HG03066 (cell line): ENCODE data around the gene NRG2.

Source experiments
- ATAC-seq: cut with Tn5 transposase; IDR thresholded peaks from one replicate; pipeline ENCODE4 v1.9.1; 2021; ENCODE audit warnings: low read depth; ENCODE audit not compliant: unreplicated experiment

NRG2 gene

DNA sequence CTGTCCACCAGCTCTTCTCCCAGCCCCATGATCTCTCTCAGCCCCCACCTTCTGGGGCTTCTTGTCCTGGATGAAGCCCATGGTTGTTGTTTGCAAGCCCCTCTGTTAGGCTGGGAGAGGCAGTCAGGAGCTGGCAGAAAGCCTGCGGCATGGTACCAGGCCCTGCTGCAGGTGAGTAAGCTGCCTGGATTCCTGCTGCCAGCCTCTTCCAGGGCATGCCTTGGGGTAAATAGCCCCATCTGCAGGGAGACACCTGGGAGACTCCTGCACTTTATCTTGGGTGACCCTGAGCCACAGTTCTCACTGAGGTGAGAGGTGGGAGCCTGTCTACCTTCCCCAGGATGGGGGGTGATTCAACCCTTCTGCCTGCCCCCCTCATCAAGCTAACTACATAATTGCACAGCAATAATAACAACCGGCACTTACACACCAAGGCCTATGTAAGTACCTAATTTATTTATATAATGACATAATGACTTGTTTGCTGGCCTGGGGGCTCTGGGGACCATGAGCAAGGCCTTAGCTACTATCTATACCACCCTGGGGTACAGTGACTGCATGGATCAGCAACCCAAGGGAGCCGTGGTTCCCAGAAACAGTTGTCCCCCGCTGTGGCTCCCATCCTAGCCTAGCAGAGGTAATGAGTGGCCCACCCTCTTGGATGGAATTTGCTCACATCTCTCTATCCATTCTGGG lies 131.5 kb downstream of the NRG2 start:
- no peak for ATAC-seq

DNA sequence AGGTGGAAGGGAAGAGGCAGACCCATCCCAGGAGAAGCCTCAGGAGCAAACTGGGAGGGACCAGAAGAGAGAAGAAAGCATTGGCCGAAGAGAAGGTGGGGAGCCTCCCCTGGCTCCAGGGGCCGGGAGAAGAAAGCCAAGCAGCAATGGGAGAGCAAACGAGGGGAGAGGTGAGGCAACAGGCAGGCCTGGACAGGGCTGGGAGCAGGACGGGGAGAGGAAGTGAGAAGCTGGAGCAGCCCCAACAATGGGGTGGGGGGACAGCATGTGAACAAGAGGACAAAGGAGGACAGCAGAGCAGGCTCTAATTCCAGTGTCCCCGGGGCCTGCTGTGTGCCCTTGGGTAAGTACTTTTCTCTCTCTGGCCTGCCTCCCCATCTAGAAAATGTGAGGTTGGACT lies 132.2 kb downstream of the NRG2 start:
- ATAC-seq, result no peak

DNA sequence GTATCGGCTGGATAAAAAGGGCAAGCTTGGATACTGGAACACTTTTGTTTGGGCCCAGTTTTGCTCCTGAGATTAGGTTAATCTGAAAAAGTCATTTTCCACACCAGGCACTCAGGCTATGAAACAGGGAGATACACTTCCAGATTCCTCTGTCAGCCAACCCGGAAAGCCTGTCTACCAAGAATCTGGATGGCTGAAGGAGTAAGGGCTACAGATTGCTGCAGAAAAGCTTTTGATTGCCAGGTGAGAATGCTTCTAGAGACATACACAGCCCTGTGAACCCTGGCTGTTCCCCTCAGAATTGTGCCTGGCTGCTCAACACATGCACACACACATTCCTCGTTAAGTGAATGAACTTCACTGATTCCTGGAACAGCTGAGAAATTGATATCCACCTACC lies 133.1 kb downstream of the NRG2 start:
- no peak for ATAC-seq

DNA sequence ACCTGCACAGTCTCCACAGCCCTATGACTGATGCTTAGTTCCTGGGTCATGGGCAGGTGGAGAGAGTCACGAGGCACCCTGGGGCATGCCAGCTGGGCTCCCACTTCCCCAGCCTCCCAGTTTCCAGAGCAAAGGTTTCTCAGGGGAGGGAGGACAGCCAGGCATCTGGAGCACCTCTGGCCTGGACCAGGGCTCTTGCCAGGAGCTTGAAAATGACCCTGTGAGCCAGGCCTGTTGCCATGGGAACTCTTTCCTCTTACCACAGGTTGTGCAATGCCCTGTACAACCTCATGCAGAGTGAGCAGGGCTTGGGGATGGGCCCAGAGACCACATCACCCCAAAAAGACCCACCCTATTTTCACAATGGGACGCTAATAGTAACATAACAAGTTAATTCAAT lies 134.3 kb downstream of the NRG2 start:
- no peak for ATAC-seq

DNA sequence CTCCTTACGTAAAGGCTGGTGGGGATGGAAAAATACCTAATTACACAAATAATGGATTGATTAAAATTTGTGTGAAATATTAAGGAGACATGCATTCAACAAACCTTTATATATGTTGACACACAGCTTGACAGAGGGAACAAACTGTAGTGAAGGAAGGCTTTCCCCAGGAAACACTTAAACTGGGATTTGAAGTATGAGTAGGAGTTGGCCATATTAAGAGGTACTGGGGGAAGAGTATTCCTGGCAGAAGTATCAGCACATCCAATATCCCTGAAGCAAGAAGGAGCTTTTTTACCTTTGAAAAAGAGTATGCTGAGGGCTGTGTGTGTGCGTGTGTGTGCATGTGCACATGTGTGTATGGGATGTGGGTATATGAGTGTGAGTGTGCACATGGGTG lies 136.4 kb downstream of the NRG2 start:
- no peak for ATAC-seq

DNA sequence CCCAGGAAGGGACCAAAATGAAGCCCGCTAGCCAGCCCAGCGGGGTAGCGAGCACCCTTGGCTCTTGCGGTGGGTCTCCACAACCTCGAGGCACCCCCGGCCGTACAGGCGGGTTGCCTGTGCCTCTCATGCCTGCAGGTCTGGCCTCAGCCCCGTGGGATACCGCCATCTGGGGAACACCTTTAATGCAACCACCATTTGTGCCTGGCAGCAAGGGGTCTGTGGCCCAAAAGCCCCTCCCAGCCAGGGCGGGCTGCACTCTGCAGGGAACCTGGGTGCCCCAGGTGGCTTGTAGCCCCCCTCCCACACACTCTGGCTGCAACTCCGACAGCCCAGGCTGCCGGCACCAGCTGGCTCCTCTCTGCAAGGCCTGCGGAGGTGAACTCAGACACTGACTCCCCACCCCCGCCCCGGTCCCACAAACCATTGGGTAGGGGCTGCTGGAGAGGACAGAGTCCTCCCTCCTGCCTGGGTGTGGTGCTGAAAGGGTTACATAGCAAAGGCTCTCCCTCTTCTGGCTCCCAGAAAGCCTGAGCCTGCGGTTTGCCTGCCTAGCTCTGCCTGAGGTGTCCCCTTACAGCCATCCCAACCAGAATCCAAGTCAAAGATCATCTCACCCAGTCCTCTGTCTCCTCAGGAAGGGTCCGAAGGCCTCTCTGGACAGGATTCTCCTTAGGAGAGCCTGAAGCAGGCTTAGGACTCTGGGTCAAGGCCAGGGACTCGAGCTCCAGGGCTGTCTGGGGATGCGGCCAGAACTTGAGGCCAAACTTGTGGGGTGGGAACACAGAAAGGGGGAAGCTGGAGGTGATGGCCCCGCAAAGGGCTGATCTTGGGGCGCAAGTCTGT lies 138.1 kb downstream of the NRG2 start:
- ATAC-seq, result no peak

DNA sequence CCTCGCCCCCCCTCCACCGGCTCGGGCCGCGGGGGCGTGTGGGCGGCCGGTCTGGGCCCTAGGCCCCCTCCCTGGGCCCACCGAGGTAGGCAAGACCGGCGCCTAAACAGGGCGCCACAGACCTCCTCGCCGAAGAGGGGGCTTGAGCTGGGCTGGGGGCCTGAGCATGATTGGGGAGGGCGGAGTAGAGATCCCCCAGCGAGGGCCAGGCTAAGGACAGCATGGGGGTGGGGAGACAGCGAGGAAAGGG lies 138.6 kb downstream of the NRG2 start:
- no peak for ATAC-seq

DNA sequence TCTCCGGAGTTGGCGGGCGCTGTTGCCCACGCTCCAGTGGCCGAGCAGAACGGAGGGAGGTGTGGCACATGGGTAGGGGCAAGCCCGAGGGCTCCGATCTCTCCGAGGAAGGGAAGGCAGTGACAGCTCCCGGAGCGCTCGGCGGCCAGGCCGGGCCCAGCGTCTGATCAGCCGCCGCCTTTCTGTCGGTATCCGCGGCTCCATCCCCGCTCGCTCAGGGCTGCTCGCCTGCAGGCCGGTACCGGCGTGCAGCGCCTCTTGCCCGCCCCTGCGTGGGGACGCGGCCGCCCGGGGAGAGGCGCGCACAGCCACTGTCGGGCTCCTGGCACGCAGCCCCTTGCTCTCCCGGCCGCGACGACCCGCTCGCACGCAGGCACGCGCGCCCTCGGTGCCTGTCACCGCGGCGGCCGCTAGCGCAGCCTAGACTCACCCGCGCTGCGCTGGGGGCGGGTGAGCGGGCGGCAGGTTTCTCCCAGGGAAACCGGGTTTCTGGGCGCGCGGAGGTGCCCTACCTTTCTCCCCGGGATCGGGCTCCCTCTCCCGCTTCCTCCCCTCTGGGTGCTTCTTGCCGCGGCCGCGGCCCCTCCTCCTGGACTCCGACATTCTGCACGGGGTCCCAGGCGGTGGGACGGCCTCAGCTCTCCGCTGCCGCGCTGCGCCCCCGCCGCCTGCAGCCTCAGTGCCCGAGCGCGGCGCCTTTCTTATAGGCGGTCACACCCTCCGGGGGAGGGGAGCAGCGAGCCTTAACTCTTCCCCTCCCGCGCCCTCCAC lies 139.1 kb downstream of the NRG2 start:
- no peak for ATAC-seq

DNA sequence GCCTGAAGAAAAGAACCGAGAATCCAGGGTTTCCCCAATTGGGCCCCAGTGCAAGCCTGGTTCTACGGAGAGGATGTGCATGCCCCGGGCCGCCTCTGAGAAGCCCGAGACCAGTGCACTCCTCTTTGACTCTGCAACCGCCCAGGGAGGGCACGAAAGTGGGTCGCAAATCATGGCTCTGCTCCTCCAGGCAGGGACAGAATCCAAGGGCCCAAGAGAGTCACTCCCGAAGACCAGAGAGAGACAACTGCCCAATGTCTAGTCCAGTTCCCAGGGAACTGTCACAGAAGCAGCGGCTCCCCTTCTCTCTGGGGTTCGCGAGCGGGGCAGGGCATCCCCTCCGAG lies 139.7 kb downstream of the NRG2 start:
- no peak for ATAC-seq

DNA sequence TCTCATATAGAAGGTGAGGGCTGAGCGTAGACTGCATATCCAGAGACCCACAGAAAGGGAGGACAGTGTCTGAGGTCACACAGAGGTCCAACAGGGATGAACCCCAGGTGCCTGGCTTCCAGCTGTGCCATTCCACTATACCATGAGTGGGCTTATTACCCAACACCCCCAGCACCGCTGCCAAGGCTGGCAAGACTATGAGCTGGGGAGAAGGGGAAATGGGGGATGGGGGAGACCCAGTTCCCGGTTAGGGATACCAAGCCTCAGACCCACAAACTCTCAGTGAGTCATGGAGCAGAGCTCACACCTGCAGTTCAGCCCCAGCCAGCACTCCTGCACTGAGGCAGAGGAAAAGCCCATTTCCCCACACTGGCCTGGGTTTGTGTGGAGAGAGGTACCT lies 141.1 kb downstream of the NRG2 start:
- no peak for ATAC-seq

DNA sequence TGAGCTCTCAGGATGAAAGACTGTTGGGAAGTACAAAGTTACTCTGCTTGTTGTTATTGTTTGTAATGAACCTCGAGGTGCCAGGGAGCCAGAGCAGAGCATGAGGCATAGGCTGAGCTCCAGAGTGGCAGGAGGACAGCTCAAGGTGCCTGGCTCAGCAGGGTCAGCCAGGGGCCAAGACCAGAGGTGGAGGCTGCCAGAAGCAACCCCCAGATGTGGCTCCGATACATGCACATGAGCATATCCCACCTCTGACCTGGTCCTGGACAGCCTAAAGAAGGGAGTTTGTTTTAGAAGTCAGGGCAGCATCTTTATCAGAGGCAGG lies 141.9 kb downstream of the NRG2 start:
- ATAC-seq, result no peak

DNA sequence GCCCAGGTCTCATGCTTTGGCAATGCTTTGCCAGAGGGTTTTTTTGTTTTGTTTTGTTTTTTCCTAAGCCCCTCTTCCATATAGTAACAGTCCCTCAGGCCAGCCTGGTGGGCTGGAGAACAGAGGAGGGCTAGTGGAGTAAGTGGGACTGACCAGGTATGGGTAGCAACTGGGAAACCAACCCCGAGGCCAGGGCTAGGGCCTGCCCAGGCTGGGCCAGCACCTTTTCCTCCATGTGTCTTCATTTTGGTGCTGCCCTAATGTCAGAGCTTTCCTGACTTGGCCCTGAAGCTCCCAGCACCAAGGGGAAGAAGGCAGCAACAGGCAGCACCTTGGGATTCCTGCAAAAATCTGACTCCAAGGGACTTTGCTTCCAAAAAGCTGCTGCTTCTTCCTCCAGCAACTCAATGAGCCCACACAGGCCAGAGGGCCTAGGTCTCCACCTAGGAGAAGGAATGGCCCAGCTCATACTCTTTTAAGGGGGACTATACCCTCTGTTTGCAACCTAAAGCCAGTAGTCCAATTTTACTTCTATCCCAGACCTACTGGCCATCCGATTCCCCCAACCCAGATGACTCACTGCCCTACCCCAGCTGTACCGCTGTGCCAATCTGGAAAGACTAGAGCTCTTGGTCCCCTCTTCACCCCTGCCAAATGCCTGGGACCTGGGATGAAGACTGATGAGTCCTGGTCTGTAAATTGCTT lies 142.4 kb downstream of the NRG2 start:
- no peak for ATAC-seq

DNA sequence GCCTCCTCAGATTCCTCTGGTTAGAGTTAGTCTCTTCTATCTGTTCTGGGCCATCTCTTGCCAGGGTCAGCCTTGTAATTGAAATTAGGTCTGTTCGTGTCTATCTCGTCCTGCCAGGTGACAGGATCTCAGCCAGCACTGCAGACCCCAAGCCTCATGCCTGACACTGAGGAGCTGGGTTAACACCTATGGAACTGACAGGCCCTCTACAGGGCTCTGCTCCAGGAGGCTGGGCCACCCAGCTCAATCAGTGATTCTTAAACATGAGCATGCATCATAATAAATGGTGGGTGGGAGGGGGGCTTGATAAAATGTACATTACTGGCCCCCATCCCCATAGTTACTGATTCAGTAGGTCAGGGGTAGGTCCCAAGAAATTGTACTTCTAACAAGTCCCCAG lies 144.1 kb downstream of the NRG2 start:
- ATAC-seq, result no peak

DNA sequence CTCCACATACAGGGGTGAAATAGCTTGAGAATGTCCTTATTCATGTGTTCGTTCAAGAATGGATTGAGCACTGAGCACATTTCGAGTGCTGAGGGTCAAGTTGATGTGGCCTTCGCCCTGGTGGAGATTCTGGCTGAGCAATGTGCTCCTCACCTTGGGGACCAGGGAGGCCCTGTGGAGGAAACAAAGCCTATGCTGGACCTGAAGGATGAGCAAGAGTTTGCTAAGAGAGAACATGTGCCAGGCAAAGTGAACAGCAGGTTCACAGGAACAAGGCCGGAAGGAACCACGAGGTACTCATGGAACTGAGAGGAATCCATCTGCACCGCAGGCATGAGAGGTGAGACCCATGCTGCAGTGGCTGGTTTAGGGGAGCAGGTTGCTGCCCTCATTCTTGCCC lies 145.1 kb downstream of the NRG2 start:
- no peak for ATAC-seq

DNA sequence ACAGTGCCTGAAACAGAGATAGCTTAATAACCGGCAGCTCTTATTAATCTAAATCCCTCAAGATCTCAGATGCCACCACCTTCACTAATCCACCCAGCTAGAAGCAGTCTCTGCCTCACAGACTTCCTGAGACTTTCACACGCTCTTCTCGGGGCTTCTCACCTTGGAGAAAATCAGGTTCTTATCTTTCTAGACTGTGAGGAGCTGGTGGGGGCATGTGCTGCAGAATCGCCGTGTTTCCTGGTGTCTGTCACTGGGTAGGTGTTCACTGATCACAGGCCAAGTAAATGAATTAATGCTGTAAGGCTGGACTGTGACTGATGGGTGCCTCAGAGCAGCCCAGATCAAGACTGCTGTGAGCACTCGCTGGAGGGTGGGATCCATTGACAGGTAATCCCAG lies 145.8 kb downstream of the NRG2 start:
- ATAC-seq, result no peak

DNA sequence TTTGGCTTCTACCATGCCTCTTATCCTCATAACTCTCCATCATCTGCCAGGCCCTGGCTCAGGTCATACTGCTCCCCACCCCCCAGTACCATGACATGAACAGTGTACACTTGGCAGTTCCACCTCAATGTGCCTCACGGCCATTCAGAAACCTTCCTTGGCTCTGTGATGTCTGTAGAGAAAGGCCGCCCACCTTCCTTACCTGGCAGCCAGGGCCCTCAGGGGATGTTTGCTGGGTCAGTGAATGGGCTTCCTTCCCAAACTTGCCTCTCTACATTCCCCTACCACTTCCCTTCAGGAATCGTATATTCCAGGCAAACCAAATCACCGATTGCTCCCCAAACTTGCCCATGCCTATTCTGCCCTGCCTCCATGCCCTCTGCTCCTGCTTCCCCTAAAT lies 146.4 kb downstream of the NRG2 start:
- no peak for ATAC-seq

DNA sequence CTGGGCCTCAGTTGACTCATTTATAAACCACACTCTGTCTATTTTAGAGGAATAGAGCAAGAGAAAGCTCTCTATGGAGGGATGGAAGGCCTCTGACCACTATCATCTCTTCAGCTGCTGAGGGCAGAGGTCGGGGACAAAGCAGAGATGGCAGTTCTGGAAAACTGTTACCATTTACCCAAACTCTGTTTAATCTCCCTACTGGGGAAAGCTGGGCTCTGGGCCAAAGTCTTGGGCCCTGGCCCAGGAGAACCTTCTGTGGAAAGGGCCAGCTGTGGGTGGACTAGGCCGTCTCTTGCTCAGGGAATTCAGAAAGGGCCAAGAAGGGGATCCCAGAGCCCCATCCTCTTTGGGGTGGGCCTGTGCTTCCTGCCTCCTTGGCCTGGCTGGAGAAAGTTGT lies 147.5 kb downstream of the NRG2 start:
- no peak for ATAC-seq

DNA sequence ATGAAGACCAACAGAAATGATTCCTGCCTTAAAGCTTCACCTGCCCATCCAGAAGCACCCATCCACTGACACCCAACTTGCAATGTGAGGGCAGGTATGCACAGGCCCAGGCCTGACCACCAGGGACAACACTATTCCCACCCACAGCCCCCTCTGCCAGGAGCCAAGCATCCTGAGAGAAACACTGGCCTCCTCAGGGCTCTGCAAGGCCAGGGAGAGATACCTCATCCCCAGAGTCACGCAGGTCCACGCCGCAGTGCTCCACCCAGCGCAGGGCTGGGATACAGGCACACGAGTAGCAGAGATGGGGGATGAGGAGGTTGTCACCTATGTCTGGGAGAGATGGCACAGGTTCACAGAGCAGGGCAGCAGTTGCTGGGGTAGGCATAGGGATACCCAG lies 148.1 kb downstream of the NRG2 start:
- no peak for ATAC-seq

DNA sequence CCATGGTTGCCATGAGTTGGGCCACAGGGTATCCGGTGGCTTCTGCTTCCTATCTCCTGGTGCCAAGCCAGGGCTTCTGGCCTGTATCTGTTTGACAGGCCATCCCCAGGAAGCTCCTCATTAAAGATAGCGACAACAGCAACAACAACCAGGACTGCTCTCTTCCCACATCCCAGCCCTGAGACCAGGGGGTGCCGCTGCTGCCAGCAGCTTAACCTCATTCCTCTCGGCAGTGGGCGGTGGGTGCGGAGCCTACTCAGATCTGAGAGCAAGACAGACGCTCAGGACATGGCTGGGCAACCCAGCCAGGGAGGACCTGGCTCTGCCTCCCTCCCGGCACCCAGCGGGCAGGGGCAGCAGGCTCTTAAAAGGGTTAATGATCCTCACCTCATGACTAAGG lies 149.2 kb downstream of the NRG2 start:
- no peak for ATAC-seq

DNA sequence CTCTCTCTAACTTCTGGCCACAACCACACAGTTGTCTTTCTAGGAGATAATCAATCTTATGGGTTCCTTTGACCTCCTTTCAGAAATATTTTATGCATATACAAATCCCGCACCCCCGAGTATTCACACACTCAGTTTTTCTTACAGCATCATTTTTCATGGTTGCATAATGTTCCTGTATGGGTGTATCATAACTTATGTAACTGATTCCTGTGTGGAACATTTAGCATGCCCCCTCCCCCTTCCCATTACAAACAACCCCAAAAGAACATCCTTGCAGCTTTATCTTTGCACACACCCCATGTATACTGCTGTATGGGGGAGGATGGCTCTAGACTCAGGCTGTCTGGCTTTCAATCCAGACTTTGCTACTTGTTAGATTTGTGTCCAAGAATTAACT lies 153.7 kb downstream of the NRG2 start:
- no peak for ATAC-seq

DNA sequence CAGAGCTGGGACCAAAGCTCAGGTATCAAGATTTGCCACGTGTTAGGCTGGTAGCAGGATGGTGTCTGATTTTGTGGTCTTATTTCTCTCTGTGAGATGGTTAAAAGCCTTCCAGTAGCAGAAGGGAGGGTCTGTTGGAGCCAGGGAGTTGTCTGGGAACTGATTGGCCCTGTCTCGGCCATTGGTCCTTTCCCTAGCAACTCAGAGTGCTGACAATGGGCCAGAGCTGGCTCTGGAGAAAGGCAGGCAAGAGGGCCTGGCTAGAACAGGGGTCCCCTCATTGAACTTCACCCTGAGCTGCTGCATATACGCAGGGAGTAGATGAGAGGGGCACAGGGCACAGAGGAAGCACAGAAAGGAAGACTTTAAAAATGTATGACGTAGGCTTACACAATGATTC lies 154.7 kb downstream of the NRG2 start:
- no peak for ATAC-seq

DNA sequence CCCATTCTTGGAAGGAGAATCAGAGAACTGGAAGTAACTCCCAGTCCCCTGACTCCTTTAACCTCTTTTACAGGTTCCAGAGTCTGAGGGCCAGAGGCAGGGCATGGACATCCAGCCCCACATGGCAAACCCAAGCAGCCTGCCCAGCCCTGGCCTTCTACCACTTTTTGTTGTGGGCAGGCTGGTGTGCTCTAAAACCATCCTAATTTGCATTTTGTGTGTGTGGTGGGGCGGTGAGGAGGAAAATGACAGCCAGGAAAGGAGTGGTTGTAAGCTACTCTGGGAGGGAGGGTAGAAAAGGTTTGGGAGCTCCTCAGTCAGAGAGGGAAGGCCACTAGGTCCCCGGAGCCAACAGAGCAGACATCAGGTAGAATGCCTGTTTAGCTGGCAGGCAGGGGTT lies 156.9 kb downstream of the NRG2 start:
- no peak for ATAC-seq
